ENCODE data around the gene GID4.
"Not testable (repeated sequence)": the region's sequence is repeated elsewhere in the genome, so short reads cannot be mapped to it uniquely, and the experiment has no call there.

The GID4 gene

GRCh38 chr17:18038861-18039534 lies at the start of gene GID4, which contains the start of gene ATPAF2:
Gene GID4 (plus strand): TSS chr17:18039408. CDS start chr17:18039465, 57 bp downstream.
Gene ATPAF2 (minus strand): TSS chr17:18039168. CDS start chr17:18039013, 155 bp downstream.
- peaks cover 50% of the 10 kb centered on the region for H3K4me1 Mint-ChIP-seq (ENCODE audit: low read depth)
- no peaks in the 10 kb centered on the region for H3K27me3 Mint-ChIP-seq
- peak within 1 kb of the TSS; percentile 97 for H3K4me3 Mint-ChIP-seq
- H3K36me3 Mint-ChIP-seq = no peaks in the 10 kb centered on the region
- no peaks in the 10 kb centered on the region for H3K9me3 Mint-ChIP-seq (ENCODE audit: low read depth)
- peak within 1 kb of the TSS; percentile 95 for H3K27ac Mint-ChIP-seq

GRCh38 chr17:17989618-17990017 lies 49.6 kb upstream of the GID4 start:
- H3K27me3 Mint-ChIP-seq = no peaks in the 10 kb centered on the region
- no peak overlapping the region for H3K27ac Mint-ChIP-seq
- H3K36me3 Mint-ChIP-seq = no peaks in the 10 kb centered on the region
- H3K4me1 Mint-ChIP-seq (ENCODE audit: low read depth) = peaks cover 2% of the 10 kb centered on the region
- no peaks in the 10 kb centered on the region for H3K9me3 Mint-ChIP-seq (ENCODE audit: low read depth)
- no peak overlapping the region for H3K4me3 Mint-ChIP-seq

GRCh38 chr17:17990282-17990681 lies 48.9 kb upstream of the GID4 start:
- no peaks in the 10 kb centered on the region for H3K9me3 Mint-ChIP-seq (ENCODE audit: low read depth)
- no peaks in the 10 kb centered on the region for H3K27me3 Mint-ChIP-seq

GRCh38 chr17:17993366-17993765 lies 45.8 kb upstream of the GID4 start:
- no peak overlapping the region for H3K4me3 Mint-ChIP-seq
- H3K9me3 Mint-ChIP-seq (ENCODE audit: low read depth) = no peaks in the 10 kb centered on the region
- no peaks in the 10 kb centered on the region for H3K27me3 Mint-ChIP-seq
- H3K36me3 Mint-ChIP-seq = no peaks in the 10 kb centered on the region
- H3K27ac Mint-ChIP-seq = no peak overlapping the region
- peaks cover 2% of the 10 kb centered on the region for H3K4me1 Mint-ChIP-seq (ENCODE audit: low read depth)

More at GRCh38 chr17:17990282-17990681, 48.9 kb upstream of the GID4 start:
- Mint-ChIP-seq H3K4me1 (ENCODE audit: low read depth) (peaks cover 2% of the 10 kb centered on the region), H3K4me3 (no peak overlapping the region), H3K27ac (no peak overlapping the region), H3K36me3 (no peaks in the 10 kb centered on the region)

- Mint-ChIP-seq H3K27ac (no peak overlapping the region), H3K4me1 (ENCODE audit: low read depth) (peaks cover 2% of the 10 kb centered on the region), H3K27me3 (no peaks in the 10 kb centered on the region), H3K36me3 (no peaks in the 10 kb centered on the region), H3K9me3 (ENCODE audit: low read depth) (no peaks in the 10 kb centered on the region), H3K4me3 (no peak overlapping the region)
Observed at GRCh38 chr17:17993852-17994251, 45.4 kb upstream of the GID4 start.

GRCh38 chr17:17994271-17995069 lies 44.7 kb upstream of the GID4 start:
- H3K4me3 Mint-ChIP-seq = no peak overlapping the region
- no peaks in the 10 kb centered on the region for H3K27me3 Mint-ChIP-seq
- H3K9me3 Mint-ChIP-seq (ENCODE audit: low read depth) = no peaks in the 10 kb centered on the region
- no peaks in the 10 kb centered on the region for H3K36me3 Mint-ChIP-seq
- no peak overlapping the region for H3K27ac Mint-ChIP-seq
- H3K4me1 Mint-ChIP-seq (ENCODE audit: low read depth) = peaks cover 2% of the 10 kb centered on the region

- H3K4me3 Mint-ChIP-seq; H3K27me3 Mint-ChIP-seq; H3K9me3 Mint-ChIP-seq (ENCODE audit: low read depth); H3K4me1 Mint-ChIP-seq (ENCODE audit: low read depth); H3K27ac Mint-ChIP-seq; H3K36me3 Mint-ChIP-seq: not testable (repeated sequence)
Observed at GRCh38 chr17:17995887-17996286, 43.3 kb upstream of the GID4 start.

GRCh38 chr17:17998934-17999333 lies 40.3 kb upstream of the GID4 start:
- H3K36me3 Mint-ChIP-seq = no peaks in the 10 kb centered on the region
- no peaks in the 10 kb centered on the region for H3K9me3 Mint-ChIP-seq (ENCODE audit: low read depth)
- H3K27me3 Mint-ChIP-seq = no peaks in the 10 kb centered on the region
- no peaks in the 10 kb centered on the region for H3K4me1 Mint-ChIP-seq (ENCODE audit: low read depth)
- H3K4me3 Mint-ChIP-seq = no peak overlapping the region
- no peak overlapping the region for H3K27ac Mint-ChIP-seq

GRCh38 chr17:17999364-18000029 lies 39.7 kb upstream of the GID4 start:
- Mint-ChIP-seq H3K4me3 (no peak overlapping the region), H3K27ac (no peak overlapping the region), H3K27me3 (no peaks in the 10 kb centered on the region), H3K36me3 (no peaks in the 10 kb centered on the region), H3K9me3 (ENCODE audit: low read depth) (no peaks in the 10 kb centered on the region), H3K4me1 (ENCODE audit: low read depth) (no peaks in the 10 kb centered on the region)

GRCh38 chr17:18000030-18000408 lies 39.2 kb upstream of the GID4 start:
- Mint-ChIP-seq H3K36me3 (no peaks in the 10 kb centered on the region), H3K9me3 (ENCODE audit: low read depth) (no peaks in the 10 kb centered on the region), H3K4me3 (no peak overlapping the region), H3K27ac (no peak overlapping the region), H3K27me3 (no peaks in the 10 kb centered on the region), H3K4me1 (ENCODE audit: low read depth) (no peaks in the 10 kb centered on the region)

GRCh38 chr17:18002171-18002570 lies 37.0 kb upstream of the GID4 start:
- peaks cover 2% of the 10 kb centered on the region for H3K36me3 Mint-ChIP-seq
- H3K4me3 Mint-ChIP-seq = no peak overlapping the region
- H3K4me1 Mint-ChIP-seq (ENCODE audit: low read depth) = no peaks in the 10 kb centered on the region

GRCh38 chr17:18004345-18004744 lies 34.9 kb upstream of the GID4 start:
- Mint-ChIP-seq H3K4me1 (ENCODE audit: low read depth) (no peaks in the 10 kb centered on the region), H3K27me3 (no peaks in the 10 kb centered on the region), H3K27ac (no peak overlapping the region), H3K9me3 (ENCODE audit: low read depth) (no peaks in the 10 kb centered on the region), H3K4me3 (no peak overlapping the region), H3K36me3 (peaks cover 6% of the 10 kb centered on the region)

More at GRCh38 chr17:18002171-18002570, 37.0 kb upstream of the GID4 start:
- H3K9me3 Mint-ChIP-seq (ENCODE audit: low read depth) = no peaks in the 10 kb centered on the region
- no peak overlapping the region for H3K27ac Mint-ChIP-seq
- no peaks in the 10 kb centered on the region for H3K27me3 Mint-ChIP-seq

GRCh38 chr17:18004884-18005305 lies 34.3 kb upstream of the GID4 start:
- Mint-ChIP-seq H3K27ac (no peak overlapping the region), H3K27me3 (no peaks in the 10 kb centered on the region), H3K9me3 (ENCODE audit: low read depth) (no peaks in the 10 kb centered on the region), H3K36me3 (peaks cover 9% of the 10 kb centered on the region), H3K4me3 (no peak overlapping the region), H3K4me1 (ENCODE audit: low read depth) (no peaks in the 10 kb centered on the region)

GRCh38 chr17:18005496-18005895 lies 33.7 kb upstream of the GID4 start:
- Mint-ChIP-seq H3K4me3 (no peak overlapping the region), H3K4me1 (ENCODE audit: low read depth) (no peaks in the 10 kb centered on the region), H3K9me3 (ENCODE audit: low read depth) (no peaks in the 10 kb centered on the region), H3K36me3 (peaks cover 12% of the 10 kb centered on the region), H3K27me3 (no peaks in the 10 kb centered on the region), H3K27ac (no peak overlapping the region)

Measured in activated naive CD8-positive, alpha-beta T cell (primary cell).